IPS-15b (cell line): ENCODE data around the gene LRP2.
"Not testable (repeated sequence)": the region's sequence is repeated elsewhere in the genome, so short reads cannot be mapped to it uniquely, and the experiment has no call there.

Experiments
- H3K27me3 ChIP-seq: one replicate; pipeline ENCODE4 v1.6.1; 2013; ENCODE audit warnings: low read length; ENCODE audit not compliant: control insufficient read depth, insufficient read depth
- H3K36me3 ChIP-seq: one replicate; pipeline ENCODE4 v1.6.1; 2013; ENCODE audit warnings: low read length; ENCODE audit not compliant: control insufficient read depth, insufficient read depth
- H3K4me1 ChIP-seq: one replicate; pipeline ENCODE4 v1.6.1; 2013; ENCODE audit warnings: mild to moderate bottlenecking, low read length; ENCODE audit not compliant: control insufficient read depth, insufficient read depth
- H3K4me3 ChIP-seq: one replicate; pipeline ENCODE4 v1.5.1; 2013; ENCODE audit warnings: low read depth, low read length
- H3K9ac ChIP-seq: one replicate; pipeline ENCODE4 v1.6.1; 2013; ENCODE audit warnings: low read depth, mild to moderate bottlenecking, low read length
- H3K9me3 ChIP-seq: one replicate; pipeline ENCODE4 v1.6.1; 2013; ENCODE audit warnings: mild to moderate bottlenecking, low read length; ENCODE audit not compliant: control insufficient read depth, insufficient read depth

The LRP2 gene

GRCh38 chr2:169158874-169159273, 203.5 kb downstream of the LRP2 start:
- H3K9ac ChIP-seq, result no peak overlapping the region
- H3K4me3 ChIP-seq, result no peak overlapping the region
- no peaks in the 10 kb centered on the region for H3K9me3 ChIP-seq
- H3K4me1 ChIP-seq, result no peaks in the 10 kb centered on the region
- H3K36me3 ChIP-seq, result no peaks in the 10 kb centered on the region
- H3K27me3 ChIP-seq, result no peaks in the 10 kb centered on the region

GRCh38 chr2:169146220-169146619, 216.1 kb downstream of the LRP2 start:
- Histone ChIP-seq H3K4me1 (peaks cover 3% of the 10 kb centered on the region), H3K9me3 (no peaks in the 10 kb centered on the region), H3K27me3 (no peaks in the 10 kb centered on the region), H3K4me3 (no peak overlapping the region), H3K9ac (no peak overlapping the region), H3K36me3 (no peaks in the 10 kb centered on the region)

GRCh38 chr2:169143998-169144397, 218.3 kb downstream of the LRP2 start:
- Histone ChIP-seq H3K27me3 (no peaks in the 10 kb centered on the region), H3K9me3 (no peaks in the 10 kb centered on the region), H3K4me3 (no peak overlapping the region), H3K9ac (no peak overlapping the region), H3K4me1 (peaks cover 21% of the 10 kb centered on the region), H3K36me3 (no peaks in the 10 kb centered on the region)

GRCh38 chr2:169141713-169142352, 220.5 kb downstream of the LRP2 start:
- no peak overlapping the region for H3K9ac ChIP-seq
- H3K4me1 ChIP-seq, result peaks cover 25% of the 10 kb centered on the region
- H3K4me3 ChIP-seq, result no peak overlapping the region
- H3K9me3 ChIP-seq, result no peaks in the 10 kb centered on the region
- no peaks in the 10 kb centered on the region for H3K36me3 ChIP-seq
- H3K27me3 ChIP-seq, result no peaks in the 10 kb centered on the region

- Histone ChIP-seq H3K36me3 (no peaks in the 10 kb centered on the region), H3K27me3 (no peaks in the 10 kb centered on the region), H3K9ac (no peak overlapping the region), H3K4me3 (no peak overlapping the region), H3K4me1 (peaks cover 25% of the 10 kb centered on the region), H3K9me3 (no peaks in the 10 kb centered on the region)
Observed at GRCh38 chr2:169139993-169140767, 222.2 kb downstream of the LRP2 start.

- H3K4me3 ChIP-seq, result no peak overlapping the region
- no peak overlapping the region for H3K9ac ChIP-seq
- H3K9me3 ChIP-seq, result no peaks in the 10 kb centered on the region
- no peaks in the 10 kb centered on the region for H3K36me3 ChIP-seq
- H3K27me3 ChIP-seq, result no peaks in the 10 kb centered on the region
- H3K4me1 ChIP-seq, result peaks cover 25% of the 10 kb centered on the region
Observed at GRCh38 chr2:169139145-169139544, 223.2 kb downstream of the LRP2 start.

- Histone ChIP-seq H3K4me1 (peaks cover 25% of the 10 kb centered on the region), H3K4me3 (no peak overlapping the region), H3K36me3 (no peaks in the 10 kb centered on the region)
Observed at GRCh38 chr2:169137924-169138323, 224.4 kb downstream of the LRP2 start.

GRCh38 chr2:169136885-169137534, 225.3 kb downstream of the LRP2 start:
- Histone ChIP-seq H3K27me3 (no peaks in the 10 kb centered on the region), H3K36me3 (no peaks in the 10 kb centered on the region), H3K9me3 (no peaks in the 10 kb centered on the region), H3K9ac (no peak overlapping the region), H3K4me1 (peaks cover 25% of the 10 kb centered on the region), H3K4me3 (no peak overlapping the region)

More at GRCh38 chr2:169137924-169138323, 224.4 kb downstream of the LRP2 start:
- H3K9ac ChIP-seq, result no peak overlapping the region
- no peaks in the 10 kb centered on the region for H3K9me3 ChIP-seq
- H3K27me3 ChIP-seq, result no peaks in the 10 kb centered on the region

GRCh38 chr2:169136428-169136827, 225.9 kb downstream of the LRP2 start:
- not testable (repeated sequence) for H3K27me3 ChIP-seq, H3K36me3 ChIP-seq, H3K4me3 ChIP-seq, H3K9me3 ChIP-seq, H3K9ac ChIP-seq
- peaks cover 23% of the 10 kb centered on the region for H3K4me1 ChIP-seq

GRCh38 chr2:169134272-169134671, 228.1 kb downstream of the LRP2 start:
- H3K4me1 ChIP-seq, H3K9ac ChIP-seq, H3K27me3 ChIP-seq, H3K36me3 ChIP-seq, H3K9me3 ChIP-seq, H3K4me3 ChIP-seq: not testable (repeated sequence)

- Histone ChIP-seq H3K4me3 (no peak overlapping the region), H3K9ac (no peak overlapping the region), H3K4me1 (no peaks in the 10 kb centered on the region), H3K27me3 (no peaks in the 10 kb centered on the region), H3K36me3 (no peaks in the 10 kb centered on the region), H3K9me3 (no peaks in the 10 kb centered on the region)
Observed at GRCh38 chr2:169131587-169132512, 230.5 kb downstream of the LRP2 start.
